ENCODE results near the gene DCT.

The DCT gene

GRCh38 chr13:94481941-94482340, 2.5 kb upstream of the DCT start:
- DNase-seq (ENCODE audit: low read depth), result peak; percentile 66
- TF ChIP-seq, protein P1, sequence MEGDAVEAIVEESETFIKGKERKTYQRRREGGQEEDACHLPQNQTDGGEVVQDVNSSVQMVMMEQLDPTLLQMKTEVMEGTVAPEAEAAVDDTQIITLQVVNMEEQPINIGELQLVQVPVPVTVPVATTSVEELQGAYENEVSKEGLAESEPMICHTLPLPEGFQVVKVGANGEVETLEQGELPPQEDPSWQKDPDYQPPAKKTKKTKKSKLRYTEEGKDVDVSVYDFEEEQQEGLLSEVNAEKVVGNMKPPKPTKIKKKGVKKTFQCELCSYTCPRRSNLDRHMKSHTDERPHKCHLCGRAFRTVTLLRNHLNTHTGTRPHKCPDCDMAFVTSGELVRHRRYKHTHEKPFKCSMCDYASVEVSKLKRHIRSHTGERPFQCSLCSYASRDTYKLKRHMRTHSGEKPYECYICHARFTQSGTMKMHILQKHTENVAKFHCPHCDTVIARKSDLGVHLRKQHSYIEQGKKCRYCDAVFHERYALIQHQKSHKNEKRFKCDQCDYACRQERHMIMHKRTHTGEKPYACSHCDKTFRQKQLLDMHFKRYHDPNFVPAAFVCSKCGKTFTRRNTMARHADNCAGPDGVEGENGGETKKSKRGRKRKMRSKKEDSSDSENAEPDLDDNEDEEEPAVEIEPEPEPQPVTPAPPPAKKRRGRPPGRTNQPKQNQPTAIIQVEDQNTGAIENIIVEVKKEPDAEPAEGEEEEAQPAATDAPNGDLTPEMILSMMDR (conservative IDR thresholded peaks at IDR 0.05; ENCODE audit: low read length), result no peak
- no peak overlapping the region for H3K4me3 ChIP-seq (ENCODE audit: low read length)

DNA sequence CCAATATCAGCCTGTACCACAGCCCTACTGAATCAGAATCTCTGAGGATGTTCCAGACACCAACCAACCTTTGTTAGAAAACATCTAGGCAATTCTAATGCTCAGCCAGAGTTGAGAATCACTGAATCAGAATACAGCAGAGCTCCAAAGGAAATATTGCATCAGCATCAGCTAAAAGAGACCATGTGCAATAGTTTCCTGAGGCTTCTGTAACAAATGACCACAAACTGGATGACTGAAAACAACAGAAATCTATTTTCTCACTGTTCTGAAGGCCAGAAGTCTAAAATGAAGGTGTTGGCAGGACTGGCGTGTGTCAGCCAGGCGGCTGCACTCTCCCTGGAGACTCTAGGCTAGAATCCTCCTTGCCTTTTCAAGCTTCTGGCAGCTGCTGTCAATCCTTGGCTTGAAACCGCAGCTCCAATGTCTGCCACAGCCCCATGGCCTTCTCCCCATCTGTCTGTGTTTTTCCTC, 1.2 kb upstream of the DCT start:
- TF ChIP-seq, protein P1 (conservative IDR thresholded peaks at IDR 0.05; ENCODE audit: low read length), result no peak
- no peak overlapping the region for H3K4me3 ChIP-seq (ENCODE audit: low read length)
- DNase-seq (ENCODE audit: low read depth), result peak; percentile 86

DNA sequence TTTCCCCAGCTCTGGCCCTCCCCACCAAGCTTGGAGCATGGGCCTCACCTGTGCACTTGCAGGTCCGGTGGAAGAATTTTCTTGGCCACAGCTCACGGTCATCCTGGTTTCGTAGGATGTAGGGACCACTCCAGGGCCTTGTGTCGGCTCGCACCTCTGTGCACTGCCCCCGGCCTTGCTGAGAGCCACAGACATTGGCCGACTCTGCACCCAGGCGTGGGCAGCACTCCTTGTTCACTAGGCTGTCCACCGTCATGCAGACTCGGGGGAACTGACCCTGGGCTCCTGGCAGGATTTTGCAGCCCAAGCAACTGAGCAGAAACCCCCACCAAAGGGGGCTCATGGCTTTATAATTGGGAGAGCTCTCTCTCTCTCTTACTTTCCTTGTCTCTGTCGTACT, 569 bp downstream of the DCT start:
- TF ChIP-seq, protein P1 (conservative IDR thresholded peaks at IDR 0.05; ENCODE audit: low read length), result no peak
- H3K4me3 ChIP-seq (ENCODE audit: low read length), result no peak overlapping the region
- DNase-seq (ENCODE audit: low read depth), result no peak

DNA sequence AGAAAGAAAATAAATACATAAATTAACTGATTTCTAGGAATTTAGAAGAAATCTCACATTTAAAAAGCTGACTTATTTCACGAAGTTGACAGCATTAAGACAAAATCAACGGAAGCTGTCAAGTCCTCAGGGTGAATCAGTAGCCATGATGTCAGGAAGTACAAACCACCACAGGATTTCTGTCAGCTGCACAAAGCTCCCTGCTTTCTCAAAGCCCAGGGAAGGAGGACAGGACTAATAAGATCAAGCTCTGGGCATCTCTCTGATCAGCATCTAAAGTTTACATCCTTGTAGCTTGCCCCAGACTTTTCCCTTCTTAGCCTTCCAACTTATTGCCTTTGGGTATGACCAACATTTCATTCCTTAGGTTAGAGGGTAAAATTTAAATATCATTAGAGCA, 9.4 kb downstream of the DCT start:
- DNase-seq (ENCODE audit: low read depth), result no peak
- no peak overlapping the region for H3K4me3 ChIP-seq (ENCODE audit: low read length)
- TF ChIP-seq, protein P1 (conservative IDR thresholded peaks at IDR 0.05; ENCODE audit: low read length), result no peak

GRCh38 chr13:94464771-94465170, 14.7 kb downstream of the DCT start:
- DNase-seq (ENCODE audit: low read depth), result no peak
- TF ChIP-seq, protein P1 (conservative IDR thresholded peaks at IDR 0.05; ENCODE audit: low read length), result no peak

DNA sequence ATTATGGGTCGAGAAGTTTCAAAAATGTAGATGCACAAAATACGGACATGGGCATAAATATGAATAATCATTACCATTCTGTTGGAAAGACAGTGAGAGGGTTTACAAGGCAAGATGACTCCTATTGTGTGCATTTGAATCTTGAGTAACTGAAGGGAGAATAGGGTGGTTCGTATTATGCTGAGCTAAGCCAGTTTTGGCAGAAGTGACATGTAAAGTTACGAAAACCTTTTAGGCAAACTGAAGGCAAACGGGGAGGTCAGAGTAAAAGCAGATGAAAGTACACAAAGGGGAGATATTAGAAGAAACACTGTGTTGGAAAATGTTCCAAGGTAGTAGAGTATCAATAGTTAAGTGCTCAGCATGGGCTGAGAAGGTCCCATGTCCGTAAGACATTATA, 16.8 kb downstream of the DCT start:
- no peak for DNase-seq (ENCODE audit: low read depth)
- TF ChIP-seq, protein P1 (conservative IDR thresholded peaks at IDR 0.05; ENCODE audit: low read length), result no peak
- no peak overlapping the region for H3K4me3 ChIP-seq (ENCODE audit: low read length)

More at GRCh38 chr13:94464771-94465170, 14.7 kb downstream of the DCT start:
- H3K4me3 ChIP-seq (ENCODE audit: low read length), result no peak overlapping the region

DNA sequence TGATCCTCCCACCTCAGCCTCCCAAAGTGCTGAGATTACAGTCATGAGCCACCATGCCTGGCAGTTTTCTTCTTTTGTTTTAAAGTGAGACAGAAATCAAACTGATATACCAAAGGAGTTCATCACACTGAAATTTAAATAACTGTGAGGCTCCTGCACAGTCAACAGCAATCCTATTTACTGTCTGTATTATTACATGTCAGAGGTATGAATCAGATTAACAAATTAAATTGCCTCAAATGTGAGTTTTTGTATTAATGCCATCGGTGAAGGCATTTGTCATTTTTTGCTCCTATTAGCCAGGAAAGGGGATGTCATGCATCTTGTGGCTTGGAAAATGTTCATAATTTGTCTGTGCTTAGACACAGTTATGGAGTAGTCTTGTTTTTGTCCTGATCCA, 20.4 kb downstream of the DCT start:
- TF ChIP-seq, protein P1 (conservative IDR thresholded peaks at IDR 0.05; ENCODE audit: low read length), result no peak
- H3K4me3 ChIP-seq (ENCODE audit: low read length), result no peak overlapping the region
- DNase-seq (ENCODE audit: low read depth), result no peak

All from AG10803 (cell line).